Measurements from ENCODE around the gene LRIT3.

DNA sequence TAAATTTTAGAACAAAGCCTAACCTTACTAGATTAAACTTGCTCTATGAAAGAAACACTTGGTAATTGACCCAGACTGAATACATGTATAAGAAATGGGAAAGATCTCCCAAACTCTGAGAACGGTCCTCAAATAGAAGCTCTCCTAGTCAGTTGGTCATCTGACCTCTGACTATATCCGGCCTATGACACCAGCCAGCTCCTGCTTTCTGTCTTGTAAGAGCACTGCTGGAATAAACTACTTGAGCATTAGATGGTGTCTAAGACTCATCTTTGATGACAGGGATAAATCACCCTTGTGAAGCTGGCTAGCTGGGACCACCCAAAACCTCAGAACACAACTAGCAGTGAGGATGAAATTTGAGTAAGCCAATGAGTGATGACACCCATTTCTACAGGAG is 24.2 kb downstream of the LRIT3 start:
- TF ChIP-seq, protein P1, sequence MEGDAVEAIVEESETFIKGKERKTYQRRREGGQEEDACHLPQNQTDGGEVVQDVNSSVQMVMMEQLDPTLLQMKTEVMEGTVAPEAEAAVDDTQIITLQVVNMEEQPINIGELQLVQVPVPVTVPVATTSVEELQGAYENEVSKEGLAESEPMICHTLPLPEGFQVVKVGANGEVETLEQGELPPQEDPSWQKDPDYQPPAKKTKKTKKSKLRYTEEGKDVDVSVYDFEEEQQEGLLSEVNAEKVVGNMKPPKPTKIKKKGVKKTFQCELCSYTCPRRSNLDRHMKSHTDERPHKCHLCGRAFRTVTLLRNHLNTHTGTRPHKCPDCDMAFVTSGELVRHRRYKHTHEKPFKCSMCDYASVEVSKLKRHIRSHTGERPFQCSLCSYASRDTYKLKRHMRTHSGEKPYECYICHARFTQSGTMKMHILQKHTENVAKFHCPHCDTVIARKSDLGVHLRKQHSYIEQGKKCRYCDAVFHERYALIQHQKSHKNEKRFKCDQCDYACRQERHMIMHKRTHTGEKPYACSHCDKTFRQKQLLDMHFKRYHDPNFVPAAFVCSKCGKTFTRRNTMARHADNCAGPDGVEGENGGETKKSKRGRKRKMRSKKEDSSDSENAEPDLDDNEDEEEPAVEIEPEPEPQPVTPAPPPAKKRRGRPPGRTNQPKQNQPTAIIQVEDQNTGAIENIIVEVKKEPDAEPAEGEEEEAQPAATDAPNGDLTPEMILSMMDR (IDR thresholded peaks at IDR 0.05; ENCODE audit: low read depth, low read length, poor library complexity, severe bottlenecking), result no peak
- TF ChIP-seq EZH2phosphoT487 (IDR thresholded peaks at IDR 0.05; ENCODE audit: borderline replicate concordance, low read length), result no peak
